Trophoblast cell (in vitro differentiated cells and primary cell): ENCODE data around the gene CLDN11.

Source experiments
- DNase-seq, 2 donors: peaks; one replicate each; pipeline ENCODE4 v3.0.0-alpha.2; 2016
- H2AFZ ChIP-seq: 2 replicates; pipeline ENCODE4 v1.6.1; 2013; ENCODE audit warnings: low read length, moderate library complexity, mild to moderate bottlenecking; ENCODE audit not compliant: insufficient read depth, poor library complexity
- H2AK5ac ChIP-seq: 2 replicates; pipeline ENCODE4 v1.6.1; 2013; ENCODE audit warnings: mild to moderate bottlenecking, low read length
- H2BK120ac ChIP-seq: 2 replicates; pipeline ENCODE4 v1.6.1; 2013; ENCODE audit warnings: low read length, mild to moderate bottlenecking, moderate library complexity; ENCODE audit not compliant: insufficient read depth, poor library complexity
- H2BK12ac ChIP-seq: 2 replicates; pipeline ENCODE4 v1.6.1; 2013; ENCODE audit warnings: mild to moderate bottlenecking, low read length, moderate library complexity
- H2BK5ac ChIP-seq: 2 replicates; pipeline ENCODE4 v1.6.1; 2013; ENCODE audit warnings: low read length, low read depth, moderate library complexity, mild to moderate bottlenecking; ENCODE audit not compliant: poor library complexity
- H3K14ac ChIP-seq: 2 replicates; pipeline ENCODE4 v1.6.1; 2013; ENCODE audit warnings: mild to moderate bottlenecking, low read length
- H3K18ac ChIP-seq: 2 replicates; pipeline ENCODE4 v1.6.1; 2013; ENCODE audit warnings: mild to moderate bottlenecking, low read length
- H3K23ac ChIP-seq: 2 replicates; pipeline ENCODE4 v1.6.1; 2013; ENCODE audit warnings: low read length
- H3K27ac ChIP-seq: 2 replicates; pipeline ENCODE4 v1.5.1; 2013; ENCODE audit warnings: low read depth, mild to moderate bottlenecking, inconsistent platforms, low read length, moderate library complexity
- H3K27me3 ChIP-seq: 2 replicates; pipeline ENCODE4 v1.6.1; 2013; ENCODE audit warnings: inconsistent platforms, mild to moderate bottlenecking, low read length, moderate library complexity; ENCODE audit not compliant: insufficient read depth
- H3K36me3 ChIP-seq, 2 experiments: 1 replicate in 1 of 2; 2 replicates in 1 of 2; pipeline ENCODE4 v1.6.1; 2013; ENCODE audit warnings: low read length in 2 of 2, mild to moderate bottlenecking in 2 of 2, moderate library complexity in 1 of 2; ENCODE audit not compliant: insufficient read depth in 2 of 2, control insufficient read depth in 1 of 2
- H3K4ac ChIP-seq: 2 replicates; pipeline ENCODE4 v1.6.1; 2013; ENCODE audit warnings: low read depth, mild to moderate bottlenecking, low read length, moderate library complexity
- H3K4me1 ChIP-seq, 2 experiments: 1 replicate in 1 of 2; 2 replicates in 1 of 2; pipeline ENCODE4 v1.6.1; 2013; ENCODE audit warnings: low read length in 2 of 2, mild to moderate bottlenecking in 2 of 2, moderate library complexity in 1 of 2; ENCODE audit not compliant: insufficient read depth in 2 of 2, control insufficient read depth in 1 of 2
- H3K4me2 ChIP-seq: 2 replicates; pipeline ENCODE4 v1.6.1; 2013; ENCODE audit warnings: inconsistent platforms, mild to moderate bottlenecking, low read length, moderate library complexity
- H3K4me3 ChIP-seq: 2 replicates; pipeline ENCODE4 v1.5.1; 2013; ENCODE audit warnings: mild to moderate bottlenecking, low read depth, low read length, inconsistent platforms
- H3K79me1 ChIP-seq: one replicate; pipeline ENCODE4 v1.6.1; 2013; ENCODE audit warnings: low read length
- H3K79me2 ChIP-seq: 2 replicates; pipeline ENCODE4 v1.6.1; 2013; ENCODE audit warnings: low read length, mild to moderate bottlenecking; ENCODE audit not compliant: control insufficient read depth, insufficient read depth, poor library complexity
- H3K9ac ChIP-seq: 2 replicates; pipeline ENCODE4 v1.6.1; 2013; ENCODE audit warnings: mild to moderate bottlenecking, low read length
- H3K9me3 ChIP-seq: 2 replicates; pipeline ENCODE4 v1.6.1; 2013; ENCODE audit warnings: low read depth, mild to moderate bottlenecking, control low read depth, inconsistent platforms, low read length; ENCODE audit not compliant: insufficient read depth
- H4K12ac ChIP-seq: 2 replicates; pipeline ENCODE4 v1.6.1; 2013; ENCODE audit warnings: low read depth, mild to moderate bottlenecking, low read length, moderate library complexity
- H4K8ac ChIP-seq: 2 replicates; pipeline ENCODE4 v1.6.1; 2013; ENCODE audit warnings: low read depth, mild to moderate bottlenecking, low read length, moderate library complexity
- H4K91ac ChIP-seq: one replicate; pipeline ENCODE4 v1.6.1; 2013; ENCODE audit warnings: low read depth, mild to moderate bottlenecking, low read length, moderate library complexity
- WGBS: extraction: QIAGEN DNeasy Blood & Tissue Kit; methylation state at CpG from one replicate; pipeline ENCODE4 v1.1.7; 2013; ENCODE audit warnings: missing lambda C conversion rate; ENCODE audit not compliant: insufficient read length, insufficient coverage; ENCODE audit errors: extremely low coverage; 5-methylcytosine and 5-hydroxymethylcytosine counted together

CLDN11 gene

DNA sequence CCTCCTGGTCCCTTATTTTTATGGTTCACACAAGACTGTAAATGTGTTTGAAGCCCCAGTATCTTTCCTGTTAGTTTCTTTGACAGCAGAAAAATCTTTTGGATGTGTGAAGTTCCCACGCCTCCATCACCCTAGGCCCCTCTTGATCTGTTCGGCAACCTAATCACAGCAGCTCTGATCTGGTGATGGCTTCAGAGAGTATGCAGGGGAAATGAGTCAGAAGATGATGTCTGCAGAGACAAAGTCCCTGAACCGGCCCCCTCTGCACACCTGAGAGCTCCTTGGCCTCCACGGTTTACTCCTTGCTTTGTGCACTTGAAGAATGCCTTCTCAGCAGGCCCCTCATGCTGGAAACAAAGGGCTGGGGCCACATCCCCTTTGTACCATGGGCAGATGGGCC is 63.5 kb downstream of the CLDN11 start:
- no peak overlapping the region for H3K4me3 ChIP-seq
- no peak overlapping the region for H3K14ac ChIP-seq
- H4K8ac ChIP-seq = no peak overlapping the region
- H3K36me3 ChIP-seq = no peaks in the 10 kb centered on the region
- no peak overlapping the region for H4K12ac ChIP-seq
- H3K4me2 ChIP-seq = no peak overlapping the region
- no peak overlapping the region for H2AFZ ChIP-seq
- no peak overlapping the region for H2BK12ac ChIP-seq
- H4K91ac ChIP-seq = no peak overlapping the region
- H3K4me1 ChIP-seq = no peaks in the 10 kb centered on the region
- H2BK5ac ChIP-seq = no peak overlapping the region
- no CpG with 5 or more reads among the region's 4 CpGs for whole genome bisulfite sequencing
- H3K79me1 ChIP-seq = no peaks in the 10 kb centered on the region
- H3K23ac ChIP-seq = no peak overlapping the region
- no peak overlapping the region for H3K27ac ChIP-seq
- no peaks in the 10 kb centered on the region for H3K27me3 ChIP-seq
- no peak overlapping the region for H3K18ac ChIP-seq
- H3K9ac ChIP-seq = no peak overlapping the region
- no peaks in the 10 kb centered on the region for H3K79me2 ChIP-seq
- H3K9me3 ChIP-seq = no peaks in the 10 kb centered on the region
- H2AK5ac ChIP-seq = no peak overlapping the region
- no peak overlapping the region for H3K4ac ChIP-seq
- H2BK120ac ChIP-seq = no peak overlapping the region
- DNase-seq = no peak

DNA sequence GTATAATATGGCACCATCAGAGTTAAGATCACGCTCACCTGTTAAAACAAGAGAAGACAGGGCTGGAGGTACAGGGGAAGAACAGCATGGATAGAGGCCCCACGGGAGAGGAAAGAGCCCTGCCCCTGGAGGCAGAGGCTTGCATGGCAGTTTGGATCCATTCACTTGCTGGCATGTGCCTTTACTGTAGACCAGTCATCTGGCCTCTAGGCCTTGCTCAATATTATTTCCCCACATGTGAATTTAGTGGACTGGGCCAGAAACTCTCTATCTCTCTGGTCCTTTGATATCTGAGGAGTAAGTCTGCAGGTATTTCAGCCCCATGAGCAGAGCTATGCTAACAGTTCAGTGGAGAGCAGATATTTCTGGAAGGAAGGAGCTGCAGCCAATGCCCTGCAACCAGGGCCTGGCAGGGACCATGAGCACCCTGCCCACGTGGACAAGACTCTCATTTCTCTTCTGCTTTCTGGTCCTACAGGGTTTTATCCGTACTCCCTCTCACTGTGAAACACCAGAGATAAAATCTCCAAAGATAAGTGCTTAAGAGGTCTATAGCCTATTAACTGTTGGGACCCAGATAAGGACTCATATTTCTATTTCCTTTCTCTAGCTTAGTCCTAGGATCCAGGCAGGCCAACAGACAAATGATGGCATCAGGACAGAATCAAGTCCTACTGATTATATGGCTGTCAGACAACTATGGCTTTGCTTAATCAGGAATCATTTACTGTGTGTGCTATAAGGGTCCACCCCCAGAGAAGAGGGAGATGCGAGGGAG is 65.0 kb downstream of the CLDN11 start:
- Histone ChIP-seq H4K8ac (no peak overlapping the region), H3K79me2 (no peaks in the 10 kb centered on the region), H3K36me3 (no peaks in the 10 kb centered on the region), H3K14ac (no peak overlapping the region), H3K23ac (no peak overlapping the region), H2BK12ac (no peak overlapping the region), H4K91ac (no peak overlapping the region), H2BK120ac (no peak overlapping the region), H3K27ac (no peak overlapping the region), H2BK5ac (no peak overlapping the region), H3K4me2 (no peak overlapping the region), H3K4me3 (no peak overlapping the region), H3K4ac (no peak overlapping the region), H3K9me3 (no peaks in the 10 kb centered on the region), H3K27me3 (no peaks in the 10 kb centered on the region), H3K4me1 (no peaks in the 10 kb centered on the region), H4K12ac (no peak overlapping the region), H2AFZ (no peak overlapping the region), H3K18ac (no peak overlapping the region), H3K9ac (no peak overlapping the region), H3K79me1 (no peaks in the 10 kb centered on the region), H2AK5ac (no peak overlapping the region)
- DNase-seq = peak in 1 of 2 donors; percentile 24
- no CpG with 5 or more reads among the region's 5 CpGs for WGBS
